ENCODE results near the gene NR3C1.

GRCh38 chr5:143318270-143318669, 85.2 kb downstream of the NR3C1 start:
- TF ChIP-seq POLR2AphosphoS5 (IDR thresholded peaks at IDR 0.05; ENCODE audit: low read depth, low read length) (no peak), POLR2A (IDR thresholded peaks at IDR 0.05; ENCODE audit: low read depth, low read length) (no peak), PAX5 (IDR thresholded peaks at IDR 0.05; ENCODE audit: insufficient read depth, low read length, severe bottlenecking) (no peak), SPI1 (IDR thresholded peaks at IDR 0.05; ENCODE audit: low read depth, low read length) (no peak)

Measured in GM12891 (cell line).